Natural killer cell (primary cell): Measurements from ENCODE around the gene SGSM1. TPM values are rescaled to one million over a fixed set of nuclear protein-coding genes. Genes with fewer than 3 reads are reported as not detected.

Experiments
- ATAC-seq, 3 donors: fragments of 150-1000 bp in 2 of 3; fragments of 200-7000 bp in 1 of 3; cut with Tn5 transposase; 1 replicate in 1 of 3; 2 replicates in 2 of 3; pipeline ENCODE4 v1.10.0; 2021; ENCODE audit warnings: mild to moderate bottlenecking in 2 of 3, moderate library complexity in 2 of 3
- DNase-seq, 2 donors: peaks; one replicate each; pipeline versions ENCODE4 v3.0.0 to v3.0.0-alpha.2; 2013 to 2021; ENCODE audit warnings: mixed read lengths in 1 of 2
- H3K27ac ChIP-seq: one replicate; pipeline ENCODE4 v1.5.1; 2013; ENCODE audit warnings: mild to moderate bottlenecking, low read length
- H3K27me3 ChIP-seq: one replicate; pipeline ENCODE4 v1.6.1; 2013; ENCODE audit warnings: low read length; ENCODE audit not compliant: control insufficient read depth, insufficient read depth
- H3K36me3 ChIP-seq: one replicate; pipeline ENCODE4 v1.6.1; 2013; ENCODE audit warnings: low read length; ENCODE audit not compliant: control insufficient read depth, insufficient read depth
- H3K4me1 ChIP-seq: one replicate; pipeline ENCODE4 v1.6.1; 2013; ENCODE audit warnings: low read length; ENCODE audit not compliant: control insufficient read depth, insufficient read depth
- H3K4me3 ChIP-seq: one replicate; pipeline ENCODE4 v1.5.1; 2013; ENCODE audit warnings: low read length
- H3K9me3 ChIP-seq: one replicate; pipeline ENCODE4 v1.6.1; 2013; ENCODE audit warnings: low read length; ENCODE audit not compliant: control insufficient read depth, insufficient read depth
- H3K27ac Mint-ChIP-seq, 2 donors: one replicate each; pipeline ENCODE4 v1.8.0; 2022; ENCODE audit warnings: mild to moderate bottlenecking in 2 of 2, mixed read lengths in 2 of 2, moderate library complexity in 1 of 2
- H3K27me3 Mint-ChIP-seq, 2 donors: one replicate each; pipeline ENCODE4 v1.8.0; 2022; ENCODE audit warnings: low read depth in 2 of 2, mixed read lengths in 2 of 2
- H3K36me3 Mint-ChIP-seq: one replicate; pipeline ENCODE4 v1.8.0; 2022; ENCODE audit warnings: mixed read lengths
- H3K4me1 Mint-ChIP-seq, 2 donors: one replicate each; pipeline ENCODE4 v1.8.0; 2022; ENCODE audit warnings: mixed read lengths in 2 of 2
- H3K4me3 Mint-ChIP-seq: one replicate; pipeline ENCODE4 v1.8.0; 2022; ENCODE audit warnings: mild to moderate bottlenecking, moderate library complexity, mixed read lengths
- H3K9me3 Mint-ChIP-seq, 2 donors: one replicate each; pipeline ENCODE4 v1.8.0; 2022; ENCODE audit warnings: mixed read lengths in 2 of 2
- whole genome bisulfite sequencing: methylation state at CpG from one replicate; pipeline ENCODE4 v1.1.7; 2013; ENCODE audit warnings: missing lambda C conversion rate; ENCODE audit not compliant: insufficient coverage; 5-methylcytosine and 5-hydroxymethylcytosine counted together
- intact Hi-C: fragments of 100-400 bp; cut with micrococcal nuclease; formaldehyde crosslinking; loops from one replicate; pipeline ENCODE4 v1.14.2; 2022
- total RNA-seq, 4 donors: library from RNA; stranded (reverse); fragments of 120-200 nt in 1 of 4; gene quantifications; one replicate each; pipeline versions ENCODE4 v1.2.3 to v1.2.4, GENCODE V29; 2013 to 2022
- TF ChIP-seq, protein P1 (sequence below): fragments of 200-600 bp; IDR thresholded peaks from one replicate; pipeline ENCODE4 v1.8.0; 2022; ENCODE audit warnings: antibody characterized with exemption

The SGSM1 gene
- total RNA-seq, 3 donors from 2014 or later (not counting 1 experiment from before 2014, with no cell fraction given) = 13.9 to 15.4 (median 13.9) TPM

DNA sequence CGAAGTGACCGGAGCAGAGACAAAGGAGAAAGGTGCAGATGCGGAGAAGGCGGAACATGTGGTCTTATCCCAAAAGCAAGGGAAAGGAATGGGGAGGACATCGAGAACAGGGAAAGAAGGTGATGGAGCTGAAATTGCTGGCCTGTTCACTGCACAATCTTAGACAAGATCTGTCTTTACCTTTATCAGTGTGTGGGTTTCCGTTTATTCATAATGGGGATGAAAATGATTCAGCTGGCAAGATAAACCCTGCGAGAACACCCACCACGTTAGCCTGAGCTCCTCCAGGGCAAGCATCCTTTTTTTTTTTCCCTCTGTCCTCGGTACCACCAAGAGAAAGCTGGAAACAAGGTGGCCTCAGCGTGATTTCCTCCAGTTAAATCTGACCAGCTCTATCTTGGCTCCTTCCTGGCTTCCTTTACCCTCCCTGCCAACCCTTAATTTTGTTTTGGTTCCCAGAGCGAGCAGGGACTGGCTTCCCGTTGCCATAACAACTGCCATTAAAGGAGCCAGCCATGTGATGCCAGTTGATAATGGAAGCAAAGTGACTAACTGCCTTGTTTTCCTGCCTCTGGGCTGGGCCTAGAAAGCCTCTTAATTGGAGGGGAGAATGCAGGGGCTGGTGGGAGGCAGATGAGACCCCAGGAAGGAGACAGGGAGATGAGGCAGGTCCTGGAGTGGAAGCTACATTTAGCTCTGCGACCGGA lies 4.2 kb downstream of the SGSM1 start:
- no peak for ATAC-seq
- H3K4me3 Mint-ChIP-seq = no peak overlapping the region
- Histone ChIP-seq H3K36me3 (no peaks in the 10 kb centered on the region), H3K4me3 (no peak overlapping the region), H3K9me3 (peaks cover 10% of the 10 kb centered on the region), H3K4me1 (peaks cover 16% of the 10 kb centered on the region), H3K27ac (no peak overlapping the region), H3K27me3 (no peaks in the 10 kb centered on the region)
- peak overlapping the region in 1 of 2 donors; percentile 8 for H3K27ac Mint-ChIP-seq
- peaks cover 2 to 3% of the 10 kb centered on the region in 2 donors for H3K9me3 Mint-ChIP-seq
- H3K36me3 Mint-ChIP-seq = peaks cover 5% of the 10 kb centered on the region
- no peak for DNase-seq
- TF ChIP-seq, protein P1, sequence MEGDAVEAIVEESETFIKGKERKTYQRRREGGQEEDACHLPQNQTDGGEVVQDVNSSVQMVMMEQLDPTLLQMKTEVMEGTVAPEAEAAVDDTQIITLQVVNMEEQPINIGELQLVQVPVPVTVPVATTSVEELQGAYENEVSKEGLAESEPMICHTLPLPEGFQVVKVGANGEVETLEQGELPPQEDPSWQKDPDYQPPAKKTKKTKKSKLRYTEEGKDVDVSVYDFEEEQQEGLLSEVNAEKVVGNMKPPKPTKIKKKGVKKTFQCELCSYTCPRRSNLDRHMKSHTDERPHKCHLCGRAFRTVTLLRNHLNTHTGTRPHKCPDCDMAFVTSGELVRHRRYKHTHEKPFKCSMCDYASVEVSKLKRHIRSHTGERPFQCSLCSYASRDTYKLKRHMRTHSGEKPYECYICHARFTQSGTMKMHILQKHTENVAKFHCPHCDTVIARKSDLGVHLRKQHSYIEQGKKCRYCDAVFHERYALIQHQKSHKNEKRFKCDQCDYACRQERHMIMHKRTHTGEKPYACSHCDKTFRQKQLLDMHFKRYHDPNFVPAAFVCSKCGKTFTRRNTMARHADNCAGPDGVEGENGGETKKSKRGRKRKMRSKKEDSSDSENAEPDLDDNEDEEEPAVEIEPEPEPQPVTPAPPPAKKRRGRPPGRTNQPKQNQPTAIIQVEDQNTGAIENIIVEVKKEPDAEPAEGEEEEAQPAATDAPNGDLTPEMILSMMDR = no peak
- peaks cover 19 to 28% of the 10 kb centered on the region in 2 donors for H3K4me1 Mint-ChIP-seq
- intact Hi-C loops = no loop called here
- WGBS = 78% methylated on average over 14 of the region's 14 CpGs
- H3K27me3 Mint-ChIP-seq = no peaks in the 10 kb centered on the region

DNA sequence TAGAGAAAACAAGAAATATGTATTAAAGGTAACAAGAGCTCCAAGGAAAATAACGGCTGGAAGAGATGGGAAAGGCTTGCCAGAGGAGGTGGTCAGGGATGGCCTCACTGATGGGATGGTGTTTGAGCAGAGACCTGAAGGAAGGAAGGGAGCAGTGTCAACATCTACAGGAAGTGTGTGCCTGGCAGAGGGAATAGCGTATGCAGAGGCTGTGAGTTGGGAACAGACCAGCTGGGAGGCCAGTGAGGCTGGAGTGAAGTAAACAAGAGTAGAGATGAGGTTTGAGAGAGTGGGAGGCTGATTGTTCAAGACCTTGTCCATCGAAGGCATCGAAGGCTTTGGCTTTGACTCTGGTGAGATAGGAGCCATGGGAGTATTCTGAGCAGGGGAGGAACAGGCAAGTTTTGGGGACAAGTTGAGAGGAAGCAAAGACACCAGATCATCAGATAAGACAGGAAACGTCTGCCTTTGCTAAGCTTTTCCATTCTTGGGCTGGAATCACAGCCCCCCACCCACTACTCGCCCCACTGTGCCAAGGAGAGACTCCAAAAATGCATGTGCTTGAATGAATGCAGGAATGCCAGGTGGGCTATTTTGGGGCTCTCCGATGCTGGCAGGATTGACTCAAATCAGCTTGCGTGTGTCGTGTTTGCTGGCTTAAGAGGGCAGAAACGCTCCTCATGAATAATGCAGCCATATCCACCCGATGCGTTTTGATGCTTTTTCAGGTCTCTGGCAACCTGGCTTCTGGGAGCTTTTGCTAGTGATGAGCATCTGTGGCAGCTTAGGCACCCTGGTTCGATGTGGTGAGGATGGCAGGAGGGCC lies 7.2 kb downstream of the SGSM1 start:
- H3K27me3 Mint-ChIP-seq = no peaks in the 10 kb centered on the region
- Histone ChIP-seq H3K27ac (no peak overlapping the region), H3K27me3 (no peaks in the 10 kb centered on the region), H3K4me3 (no peak overlapping the region), H3K9me3 (peaks cover 26% of the 10 kb centered on the region), H3K36me3 (no peaks in the 10 kb centered on the region), H3K4me1 (no peaks in the 10 kb centered on the region)
- peaks cover 12% of the 10 kb centered on the region for H3K36me3 Mint-ChIP-seq
- no peak for DNase-seq
- H3K4me1 Mint-ChIP-seq = peaks cover 13 to 17% of the 10 kb centered on the region in 2 donors
- no peak overlapping the region for H3K4me3 Mint-ChIP-seq
- TF ChIP-seq, protein P1 = no peak
- H3K27ac Mint-ChIP-seq = peak overlapping the region in 1 of 2 donors; percentile 1
- intact Hi-C loops = no loop called here
- peaks cover 3 to 4% of the 10 kb centered on the region in 2 donors for H3K9me3 Mint-ChIP-seq
- 65% methylated on average over 13 of the region's 13 CpGs for WGBS
- ATAC-seq = no peak

DNA sequence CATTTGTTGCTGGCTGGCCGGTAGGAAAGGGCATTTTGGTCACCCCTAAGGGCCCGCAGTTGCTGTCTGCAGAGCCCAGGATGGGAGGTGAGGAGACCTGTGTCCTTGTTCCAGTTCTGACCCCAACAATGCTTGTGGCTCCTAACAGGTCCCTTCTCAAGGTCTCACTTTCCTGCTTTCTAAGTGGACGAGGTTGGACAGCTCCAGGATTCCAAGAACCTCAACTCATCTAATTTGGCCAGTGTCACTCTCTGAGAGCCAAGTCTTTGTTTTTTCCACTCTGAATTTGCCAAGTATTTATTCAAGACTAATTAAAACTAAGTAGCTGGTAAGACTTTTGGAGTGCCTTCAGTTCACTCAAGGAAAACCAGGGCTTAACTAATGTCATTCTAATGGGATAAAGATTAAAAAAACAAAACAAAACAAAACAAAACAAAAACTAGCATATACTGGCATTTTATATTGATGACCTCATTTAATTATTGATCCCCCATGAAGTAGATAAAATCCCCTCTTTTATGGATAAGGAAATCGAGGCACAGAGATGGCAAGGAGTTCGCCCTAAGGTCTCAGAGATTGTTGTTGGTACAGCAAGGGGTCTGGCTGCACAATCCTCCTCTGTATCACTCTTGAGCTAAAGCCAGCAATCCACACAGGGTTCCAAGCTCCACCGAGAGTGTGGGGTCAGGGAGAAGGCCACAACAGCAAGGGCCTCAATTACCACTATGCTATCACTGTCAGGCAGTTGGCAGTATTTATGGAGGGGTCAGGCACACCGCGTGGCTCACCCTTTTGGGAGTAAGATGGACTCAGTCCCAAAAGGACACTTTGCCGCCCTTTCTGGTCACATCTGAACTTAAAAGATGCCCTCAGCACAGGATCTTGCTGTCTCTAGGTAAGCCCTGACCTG lies 8.1 kb downstream of the SGSM1 start:
- TF ChIP-seq, protein P1 = no peak
- Histone ChIP-seq H3K4me3 (no peak overlapping the region), H3K27me3 (no peaks in the 10 kb centered on the region), H3K4me1 (no peaks in the 10 kb centered on the region), H3K9me3 (peaks cover 26% of the 10 kb centered on the region), H3K27ac (no peak overlapping the region), H3K36me3 (no peaks in the 10 kb centered on the region)
- intact Hi-C loops = no loop called here
- ATAC-seq = no peak
- no peak for DNase-seq
- peaks cover 3 to 4% of the 10 kb centered on the region in 2 donors for H3K9me3 Mint-ChIP-seq
- H3K4me3 Mint-ChIP-seq = no peak overlapping the region
- no peak overlapping the region for H3K27ac Mint-ChIP-seq
- no peaks in the 10 kb centered on the region for H3K27me3 Mint-ChIP-seq
- H3K4me1 Mint-ChIP-seq = peaks cover 9 to 14% of the 10 kb centered on the region in 2 donors
- H3K36me3 Mint-ChIP-seq = peaks cover 12% of the 10 kb centered on the region
- WGBS = 90% methylated on average over 9 of the region's 9 CpGs
